PC-3 (cell line): ENCODE measurements around the gene CD226. TPM values are rescaled to one million over a fixed set of nuclear protein-coding genes. Genes with fewer than 3 reads are reported as not detected.

Experiments
- ATAC-seq: fragments of 200-7000 bp; cut with Tn5 transposase; 2 replicates; pipeline ENCODE4 v1.9.1; 2020; ENCODE audit warnings: mild to moderate bottlenecking, moderate library complexity
- BruUV-seq: library from RNA; stranded (reverse); fragments of 400-500 nt; replicated peaks from 2 replicates; lab custom pipeline; 2021; lab: Mats Ljungman, UMichigan
- CTCF ChIA-PET: fragments of 300-600 bp; sonication (Branson Sonifier 250); formaldehyde crosslinking; loops from one replicate; lab custom pipeline; 2022; ENCODE audit warnings: antibody characterized with exemption; lab: Charles Lee
- POLR2A ChIA-PET: fragments of 300-600 bp; sonication (Branson Sonifier 250); formaldehyde crosslinking; loops from one replicate; lab custom pipeline; 2022; ENCODE audit warnings: antibody characterized with exemption; ENCODE audit not compliant: unreplicated experiment; lab: Charles Lee
- DNase-seq: peaks from one replicate; pipeline ENCODE4 v3.0.0-alpha.2; 2015
- H2AFZ ChIP-seq: fragments of 300-600 bp; sonication (generic); 2 replicates; pipeline ENCODE4 v1.6.0; 2016; ENCODE audit warnings: antibody characterized with exemption, low read length
- H3F3A ChIP-seq: fragments of 300-600 bp; sonication (generic); one replicate; pipeline ENCODE4 v1.6.0; 2017; ENCODE audit warnings: antibody characterized with exemption, low read length, control low read depth, mild to moderate bottlenecking; ENCODE audit not compliant: unreplicated experiment
- H3K27ac ChIP-seq: fragments of 300-600 bp; sonication (generic); 2 replicates; pipeline ENCODE4 v1.5.1; 2016; ENCODE audit warnings: mild to moderate bottlenecking, low read length
- H3K27me3 ChIP-seq: fragments of 300-600 bp; sonication (generic); 2 replicates; pipeline ENCODE4 v1.6.1; 2016; ENCODE audit warnings: low read length, mixed read lengths
- H3K36me3 ChIP-seq: fragments of 300-600 bp; sonication (generic); 2 replicates; pipeline ENCODE4 v1.6.1; 2016; ENCODE audit warnings: low read depth, mixed run types, low read length, mixed read lengths
- H3K4me1 ChIP-seq: fragments of 300-600 bp; sonication (generic); 2 replicates; pipeline ENCODE4 v1.5.1; 2016; ENCODE audit warnings: low read length; ENCODE audit not compliant: insufficient read depth
- H3K4me2 ChIP-seq: fragments of 300-600 bp; sonication (generic); 2 replicates; pipeline ENCODE4 v1.6.0; 2016; ENCODE audit warnings: low read length
- H3K4me3 ChIP-seq: fragments of 300-600 bp; sonication (generic); 2 replicates; pipeline ENCODE4 v1.5.1; 2016; ENCODE audit warnings: mild to moderate bottlenecking, low read length, mixed read lengths
- H3K79me2 ChIP-seq: fragments of 300-600 bp; sonication (generic); 2 replicates; pipeline ENCODE4 v1.6.1; 2017; ENCODE audit warnings: low read length, mixed read lengths
- H3K9ac ChIP-seq: fragments of 300-600 bp; sonication (generic); 2 replicates; pipeline ENCODE4 v1.6.0; 2016; ENCODE audit warnings: mild to moderate bottlenecking, low read length
- H3K9me2 ChIP-seq: fragments of 300-600 bp; sonication (generic); replicated peaks from 2 replicates; pipeline ENCODE4 v1.6.1; 2016; ENCODE audit warnings: mixed run types, low read length, mixed read lengths
- H3K9me3 ChIP-seq: fragments of 300-600 bp; sonication (generic); 2 replicates; pipeline ENCODE4 v1.6.1; 2016; ENCODE audit warnings: low read length, mixed read lengths
- H4K20me1 ChIP-seq: fragments of 300-600 bp; sonication (generic); 2 replicates; pipeline ENCODE4 v1.6.1; 2016; ENCODE audit warnings: low read length, mixed read lengths
- CTCF ChIP-seq: fragments of 300-600 bp; sonication (generic); conservative IDR thresholded peaks from 2 replicates; pipeline ENCODE4 v1.5.1; 2017; ENCODE audit warnings: antibody characterized with exemption, low read depth, mild to moderate bottlenecking, low read length
- EZH2 ChIP-seq: fragments of 300-600 bp; sonication (generic); IDR thresholded peaks from one replicate; pipeline ENCODE4 v1.6.1; 2017; ENCODE audit warnings: antibody characterized with exemption, mild to moderate bottlenecking, low read length; ENCODE audit not compliant: unreplicated experiment
- EZH2phosphoT487 ChIP-seq: fragments of 300-600 bp; sonication (generic); IDR thresholded peaks from 2 replicates; pipeline ENCODE4 v1.6.1; 2018; ENCODE audit warnings: mild to moderate bottlenecking, antibody characterized with exemption, low read length, borderline replicate concordance
- intact Hi-C: fragments of 100-400 bp; cut with micrococcal nuclease; formaldehyde crosslinking; loops from 2 replicates; pipeline ENCODE4 v1.9.0; 2023
- total RNA-seq: library from RNA; depleted of rRNA; stranded (reverse); fragments of >200 nt; gene quantifications from 2 replicates; pipeline ENCODE4 v1.2.3, GENCODE V29; 2014

Gene CD226
- total RNA-seq, 1 experiment from 2014 or later = 0.26 TPM

- Histone ChIP-seq H3K79me2 (no peaks in the 10 kb centered on the region), H3K4me1 (no peaks in the 10 kb centered on the region), H3K9ac (no peak overlapping the region), H4K20me1 (no peaks in the 10 kb centered on the region), H3K9me3 (no peaks in the 10 kb centered on the region), H3K27me3 (no peaks in the 10 kb centered on the region), H3F3A (no peaks in the 10 kb centered on the region), H3K36me3 (no peaks in the 10 kb centered on the region), H2AFZ (no peak overlapping the region), H3K4me2 (no peak overlapping the region), H3K9me2 (no peaks in the 10 kb centered on the region), H3K4me3 (no peak overlapping the region), H3K27ac (no peak overlapping the region)
- TF ChIP-seq CTCF (no peak), EZH2phosphoT487 (no peak), EZH2 (no peak)
- ATAC-seq = no peak
- no TSS peak for BruUV-seq
- ChIA-PET POLR2A (no interaction called here), CTCF (no interaction called here)
- intact Hi-C loops = no loop called here
- DNase-seq = no peak
Measured at GRCh38 chr18:69876490-69876889, 71.2 kb downstream of the CD226 start.

- Histone ChIP-seq H3K4me2 (no peak overlapping the region), H3K9ac (no peak overlapping the region), H3K27ac (no peak overlapping the region), H3K9me3 (no peaks in the 10 kb centered on the region), H3K4me1 (no peaks in the 10 kb centered on the region), H3K27me3 (no peaks in the 10 kb centered on the region), H3K9me2 (no peaks in the 10 kb centered on the region), H3K36me3 (no peaks in the 10 kb centered on the region), H3F3A (no peaks in the 10 kb centered on the region), H3K79me2 (no peaks in the 10 kb centered on the region), H2AFZ (no peak overlapping the region), H3K4me3 (no peak overlapping the region), H4K20me1 (no peaks in the 10 kb centered on the region)
- ChIA-PET POLR2A (no interaction called here), CTCF (no interaction called here)
- no TSS peak for BruUV-seq
- intact Hi-C loops = no loop called here
- no peak for DNase-seq
- TF ChIP-seq CTCF (no peak), EZH2 (no peak), EZH2phosphoT487 (no peak)
- no peak for ATAC-seq
Measured at GRCh38 chr18:69874058-69874457, 73.6 kb downstream of the CD226 start.

- ChIA-PET CTCF (no interaction called here), POLR2A (no interaction called here)
- H3K36me3 ChIP-seq = no peaks in the 10 kb centered on the region
- no peak overlapping the region for H3K9ac ChIP-seq
- H3K4me3 ChIP-seq = no peak overlapping the region
- no peaks in the 10 kb centered on the region for H4K20me1 ChIP-seq
- H3K27me3 ChIP-seq = no peaks in the 10 kb centered on the region
- no TSS peak for BruUV-seq
- no peaks in the 10 kb centered on the region for H3K4me1 ChIP-seq
- no peak overlapping the region for H3K4me2 ChIP-seq
- ATAC-seq = no peak
- H2AFZ ChIP-seq = no peak overlapping the region
- no peak overlapping the region for H3K27ac ChIP-seq
- intact Hi-C loops = no loop called here
- H3K9me2 ChIP-seq = no peaks in the 10 kb centered on the region
- no peaks in the 10 kb centered on the region for H3K79me2 ChIP-seq
- H3K9me3 ChIP-seq = no peaks in the 10 kb centered on the region
- no peaks in the 10 kb centered on the region for H3F3A ChIP-seq
- TF ChIP-seq EZH2 = no peak
- TF ChIP-seq EZH2phosphoT487 = no peak
- TF ChIP-seq CTCF = no peak
- no peak for DNase-seq
Measured at GRCh38 chr18:69872661-69873060, 75.0 kb downstream of the CD226 start.
